ENCODE measurements around the gene GALNT2.

Gene GALNT2

GRCh38 chr1:230237805-230238204, 170.8 kb downstream of the GALNT2 start:
- Histone ChIP-seq H3K36me3 (ENCODE audit: control insufficient read depth in 2 of 2, insufficient read depth in 2 of 2, low read length in 2 of 2) (peaks cover 0 to 5% of the 10 kb centered on the region in 2 donors), H3K27ac (ENCODE audit: low read depth in 2 of 2, low read length in 2 of 2) (no peak overlapping the region), H3K9me3 (ENCODE audit: control insufficient read depth in 2 of 2, low read length in 2 of 2) (no peaks in the 10 kb centered on the region)

GRCh38 chr1:230240446-230241086, 173.5 kb downstream of the GALNT2 start:
- Histone ChIP-seq H3K27ac (ENCODE audit: low read depth in 2 of 2, low read length in 2 of 2) (no peak overlapping the region), H3K27me3 (ENCODE audit: control insufficient read depth in 2 of 2, insufficient read depth in 2 of 2, low read length in 2 of 2) (no peaks in the 10 kb centered on the region), H3K36me3 (ENCODE audit: control insufficient read depth in 2 of 2, insufficient read depth in 2 of 2, low read length in 2 of 2) (peaks cover under 1 to 14% of the 10 kb centered on the region in 2 donors)

More at GRCh38 chr1:230237805-230238204, 170.8 kb downstream of the GALNT2 start:
- H3K27me3 ChIP-seq (ENCODE audit: control insufficient read depth in 2 of 2, insufficient read depth in 2 of 2, low read length in 2 of 2): no peaks in the 10 kb centered on the region
- peaks cover 0 to 2% of the 10 kb centered on the region in 2 donors for H3K4me1 ChIP-seq (ENCODE audit: control insufficient read depth in 2 of 2, insufficient read depth in 2 of 2, low read length in 2 of 2)
- H3K9ac ChIP-seq (ENCODE audit: low read depth in 1 of 2, low read length in 2 of 2): no peak overlapping the region
- H3K4me3 ChIP-seq (ENCODE audit: low read length in 2 of 2): no peak overlapping the region

GRCh38 chr1:230242326-230242725, 175.3 kb downstream of the GALNT2 start:
- H3K27ac ChIP-seq (ENCODE audit: low read depth in 2 of 2, low read length in 2 of 2): no peak overlapping the region
- H3K36me3 ChIP-seq (ENCODE audit: control insufficient read depth in 2 of 2, insufficient read depth in 2 of 2, low read length in 2 of 2): peaks cover 14 to 25% of the 10 kb centered on the region in 2 donors

More at GRCh38 chr1:230240446-230241086, 173.5 kb downstream of the GALNT2 start:
- H3K4me1 ChIP-seq (ENCODE audit: control insufficient read depth in 2 of 2, insufficient read depth in 2 of 2, low read length in 2 of 2): peaks cover 0 to 2% of the 10 kb centered on the region in 2 donors
- H3K9me3 ChIP-seq (ENCODE audit: control insufficient read depth in 2 of 2, low read length in 2 of 2): no peaks in the 10 kb centered on the region
- no peak overlapping the region for H3K4me3 ChIP-seq (ENCODE audit: low read length in 2 of 2)
- no peak overlapping the region for H3K9ac ChIP-seq (ENCODE audit: low read depth in 1 of 2, low read length in 2 of 2)

GRCh38 chr1:230243146-230243545, 176.1 kb downstream of the GALNT2 start:
- H3K4me3 ChIP-seq (ENCODE audit: low read length in 2 of 2): no peak overlapping the region
- no peaks in the 10 kb centered on the region for H3K27me3 ChIP-seq (ENCODE audit: control insufficient read depth in 2 of 2, insufficient read depth in 2 of 2, low read length in 2 of 2)
- no peaks in the 10 kb centered on the region for H3K9me3 ChIP-seq (ENCODE audit: control insufficient read depth in 2 of 2, low read length in 2 of 2)
- H3K27ac ChIP-seq (ENCODE audit: low read depth in 2 of 2, low read length in 2 of 2): no peak overlapping the region
- H3K4me1 ChIP-seq (ENCODE audit: control insufficient read depth in 2 of 2, insufficient read depth in 2 of 2, low read length in 2 of 2): no peaks in the 10 kb centered on the region
- peaks cover 16 to 27% of the 10 kb centered on the region in 2 donors for H3K36me3 ChIP-seq (ENCODE audit: control insufficient read depth in 2 of 2, insufficient read depth in 2 of 2, low read length in 2 of 2)
- H3K9ac ChIP-seq (ENCODE audit: low read depth in 1 of 2, low read length in 2 of 2): no peak overlapping the region

More at GRCh38 chr1:230242326-230242725, 175.3 kb downstream of the GALNT2 start:
- Histone ChIP-seq H3K4me3 (ENCODE audit: low read length in 2 of 2) (no peak overlapping the region), H3K9ac (ENCODE audit: low read depth in 1 of 2, low read length in 2 of 2) (no peak overlapping the region), H3K9me3 (ENCODE audit: control insufficient read depth in 2 of 2, low read length in 2 of 2) (no peaks in the 10 kb centered on the region), H3K4me1 (ENCODE audit: control insufficient read depth in 2 of 2, insufficient read depth in 2 of 2, low read length in 2 of 2) (no peaks in the 10 kb centered on the region), H3K27me3 (ENCODE audit: control insufficient read depth in 2 of 2, insufficient read depth in 2 of 2, low read length in 2 of 2) (no peaks in the 10 kb centered on the region)

- no peaks in the 10 kb centered on the region for H3K27me3 ChIP-seq (ENCODE audit: control insufficient read depth in 2 of 2, insufficient read depth in 2 of 2, low read length in 2 of 2)
- H3K9ac ChIP-seq (ENCODE audit: low read depth in 1 of 2, low read length in 2 of 2): no peak overlapping the region
- H3K4me3 ChIP-seq (ENCODE audit: low read length in 2 of 2): no peak overlapping the region
- peaks cover 21 to 27% of the 10 kb centered on the region in 2 donors for H3K36me3 ChIP-seq (ENCODE audit: control insufficient read depth in 2 of 2, insufficient read depth in 2 of 2, low read length in 2 of 2)
- H3K27ac ChIP-seq (ENCODE audit: low read depth in 2 of 2, low read length in 2 of 2): no peak overlapping the region
- no peaks in the 10 kb centered on the region for H3K9me3 ChIP-seq (ENCODE audit: control insufficient read depth in 2 of 2, low read length in 2 of 2)
- no peaks in the 10 kb centered on the region for H3K4me1 ChIP-seq (ENCODE audit: control insufficient read depth in 2 of 2, insufficient read depth in 2 of 2, low read length in 2 of 2)
These were observed 176.7 kb downstream of the GALNT2 start for GRCh38 chr1:230243583-230244353.

- Histone ChIP-seq H3K4me3 (ENCODE audit: low read length in 2 of 2) (no peak overlapping the region), H3K36me3 (ENCODE audit: control insufficient read depth in 2 of 2, insufficient read depth in 2 of 2, low read length in 2 of 2) (peaks cover 25 to 41% of the 10 kb centered on the region in 2 donors), H3K27ac (ENCODE audit: low read depth in 2 of 2, low read length in 2 of 2) (no peak overlapping the region), H3K4me1 (ENCODE audit: control insufficient read depth in 2 of 2, insufficient read depth in 2 of 2, low read length in 2 of 2) (no peaks in the 10 kb centered on the region), H3K9ac (ENCODE audit: low read depth in 1 of 2, low read length in 2 of 2) (no peak overlapping the region), H3K9me3 (ENCODE audit: control insufficient read depth in 2 of 2, low read length in 2 of 2) (no peaks in the 10 kb centered on the region), H3K27me3 (ENCODE audit: control insufficient read depth in 2 of 2, insufficient read depth in 2 of 2, low read length in 2 of 2) (no peaks in the 10 kb centered on the region)
These were observed 179.5 kb downstream of the GALNT2 start for GRCh38 chr1:230246551-230246950.

GRCh38 chr1:230248016-230248888, 181.2 kb downstream of the GALNT2 start:
- no peak overlapping the region for H3K4me3 ChIP-seq (ENCODE audit: low read length in 2 of 2)
- H3K4me1 ChIP-seq (ENCODE audit: control insufficient read depth in 2 of 2, insufficient read depth in 2 of 2, low read length in 2 of 2): no peaks in the 10 kb centered on the region
- no peak overlapping the region for H3K27ac ChIP-seq (ENCODE audit: low read depth in 2 of 2, low read length in 2 of 2)
- peaks cover 25 to 43% of the 10 kb centered on the region in 2 donors for H3K36me3 ChIP-seq (ENCODE audit: control insufficient read depth in 2 of 2, insufficient read depth in 2 of 2, low read length in 2 of 2)
- H3K27me3 ChIP-seq (ENCODE audit: control insufficient read depth in 2 of 2, insufficient read depth in 2 of 2, low read length in 2 of 2): no peaks in the 10 kb centered on the region
- H3K9ac ChIP-seq (ENCODE audit: low read depth in 1 of 2, low read length in 2 of 2): no peak overlapping the region
- no peaks in the 10 kb centered on the region for H3K9me3 ChIP-seq (ENCODE audit: control insufficient read depth in 2 of 2, low read length in 2 of 2)

GRCh38 chr1:230248889-230249270, 181.8 kb downstream of the GALNT2 start:
- H3K36me3 ChIP-seq (ENCODE audit: control insufficient read depth in 2 of 2, insufficient read depth in 2 of 2, low read length in 2 of 2): peaks cover 25 to 38% of the 10 kb centered on the region in 2 donors
- H3K4me1 ChIP-seq (ENCODE audit: control insufficient read depth in 2 of 2, insufficient read depth in 2 of 2, low read length in 2 of 2): no peaks in the 10 kb centered on the region
- no peak overlapping the region for H3K9ac ChIP-seq (ENCODE audit: low read depth in 1 of 2, low read length in 2 of 2)
- H3K27me3 ChIP-seq (ENCODE audit: control insufficient read depth in 2 of 2, insufficient read depth in 2 of 2, low read length in 2 of 2): no peaks in the 10 kb centered on the region
- H3K9me3 ChIP-seq (ENCODE audit: control insufficient read depth in 2 of 2, low read length in 2 of 2): no peaks in the 10 kb centered on the region
- H3K27ac ChIP-seq (ENCODE audit: low read depth in 2 of 2, low read length in 2 of 2): no peak overlapping the region
- no peak overlapping the region for H3K4me3 ChIP-seq (ENCODE audit: low read length in 2 of 2)

- Histone ChIP-seq H3K27ac (ENCODE audit: low read depth in 2 of 2, low read length in 2 of 2) (no peak overlapping the region), H3K36me3 (ENCODE audit: control insufficient read depth in 2 of 2, insufficient read depth in 2 of 2, low read length in 2 of 2) (peaks cover 29 to 39% of the 10 kb centered on the region in 2 donors), H3K4me1 (ENCODE audit: control insufficient read depth in 2 of 2, insufficient read depth in 2 of 2, low read length in 2 of 2) (no peaks in the 10 kb centered on the region), H3K9me3 (ENCODE audit: control insufficient read depth in 2 of 2, low read length in 2 of 2) (no peaks in the 10 kb centered on the region), H3K27me3 (ENCODE audit: control insufficient read depth in 2 of 2, insufficient read depth in 2 of 2, low read length in 2 of 2) (no peaks in the 10 kb centered on the region), H3K4me3 (ENCODE audit: low read length in 2 of 2) (no peak overlapping the region), H3K9ac (ENCODE audit: low read depth in 1 of 2, low read length in 2 of 2) (no peak overlapping the region)
These were observed 182.8 kb downstream of the GALNT2 start for GRCh38 chr1:230249695-230250480.
